ENCODE results near the gene ARHGDIG. TPM values are rescaled to one million over a fixed set of nuclear protein-coding genes. Genes with fewer than 3 reads are reported as not detected.

The ARHGDIG gene
- total and polyA plus RNA-seq, 9 donors: 0.10 to 0.77 TPM; not detected in 7

- H3K4me1 ChIP-seq (ENCODE audit: insufficient read depth): peaks cover 5% of the 10 kb centered on the region
- H3K9me3 ChIP-seq: no peaks in the 10 kb centered on the region
- intact Hi-C loops (cut with DNase I): no loop called here
- WGBS, 3 donors: 87 to 93% (median 90%) methylated on average over 21 of the region's 21 CpGs
- DNase-seq: no peak
- H3K36me3 ChIP-seq: no peaks in the 10 kb centered on the region
- H3K27ac ChIP-seq: no peak overlapping the region
- TF ChIP-seq POLR2A (IDR thresholded peaks at IDR 0.05): no peak
- TF ChIP-seq CTCF (IDR thresholded peaks at IDR 0.05): no peak
- no peak for TF ChIP-seq EP300 (IDR thresholded peaks at IDR 0.05)
- no peak overlapping the region for H3K4me3 ChIP-seq
- H3K27me3 ChIP-seq: no peaks in the 10 kb centered on the region
Observed at GRCh38 chr16:307691-308312, 27.4 kb downstream of the ARHGDIG start.

GRCh38 chr16:309476-309875 lies 29.1 kb downstream of the ARHGDIG start:
- TF ChIP-seq POLR2A (IDR thresholded peaks at IDR 0.05) (no peak), CTCF (IDR thresholded peaks at IDR 0.05) (no peak), EP300 (IDR thresholded peaks at IDR 0.05) (no peak)
- intact Hi-C loops (cut with DNase I): no loop called here
- Histone ChIP-seq H3K36me3 (no peaks in the 10 kb centered on the region), H3K4me1 (ENCODE audit: insufficient read depth) (peaks cover 5% of the 10 kb centered on the region), H3K27me3 (no peaks in the 10 kb centered on the region), H3K4me3 (no peak overlapping the region), H3K27ac (no peak overlapping the region), H3K9me3 (no peaks in the 10 kb centered on the region)
- DNase-seq: no peak
- 74 to 88% (median 83%) methylated on average over 7 of the region's 7 CpGs for WGBS, 3 donors

- TF ChIP-seq CTCF (IDR thresholded peaks at IDR 0.05) (no peak), EP300 (IDR thresholded peaks at IDR 0.05) (no peak), POLR2A (IDR thresholded peaks at IDR 0.05) (no peak)
- intact Hi-C loops (cut with DNase I): no loop called here
- Histone ChIP-seq H3K27ac (no peak overlapping the region), H3K36me3 (no peaks in the 10 kb centered on the region), H3K4me3 (no peak overlapping the region), H3K27me3 (no peaks in the 10 kb centered on the region), H3K4me1 (ENCODE audit: insufficient read depth) (no peaks in the 10 kb centered on the region), H3K9me3 (no peaks in the 10 kb centered on the region)
- DNase-seq: no peak
- WGBS, 3 donors: 94 to 96% (median 94%) methylated on average over 15 of the region's 15 CpGs
Observed at GRCh38 chr16:311725-312124, 31.3 kb downstream of the ARHGDIG start.

GRCh38 chr16:314351-314750 lies 34.0 kb downstream of the ARHGDIG start:
- no peaks in the 10 kb centered on the region for H3K9me3 ChIP-seq
- TF ChIP-seq POLR2A (IDR thresholded peaks at IDR 0.05) (no peak), EP300 (IDR thresholded peaks at IDR 0.05) (no peak), CTCF (IDR thresholded peaks at IDR 0.05) (no peak)
- DNase-seq: no peak
- no peak overlapping the region for H3K27ac ChIP-seq
- no peaks in the 10 kb centered on the region for H3K27me3 ChIP-seq
- WGBS, 3 donors: 93 to 97% (median 93%) methylated on average over 16 of the region's 16 CpGs
- no peaks in the 10 kb centered on the region for H3K36me3 ChIP-seq
- no peak overlapping the region for H3K4me3 ChIP-seq
- intact Hi-C loops (cut with DNase I): no loop called here
- H3K4me1 ChIP-seq (ENCODE audit: insufficient read depth): no peaks in the 10 kb centered on the region
